HCT116 (cell line): ENCODE measurements around the gene ALKBH6. TPM values are rescaled to one million over a fixed set of nuclear protein-coding genes. Genes with fewer than 3 reads are reported as not detected.

Experiments used
- ATAC-seq: fragments of 200-7000 bp; cut with Tn5 transposase; 2 replicates; pipeline ENCODE4 v1.9.1; 2020; ENCODE audit warnings: mild to moderate bottlenecking, moderate library complexity
- BruUV-seq: library from RNA; stranded (reverse); fragments of 400-500 nt; replicated peaks from 2 replicates; lab custom pipeline; 2021; lab: Mats Ljungman, UMichigan
- CTCF ChIA-PET: fragments of 300-600 bp; sonication (Branson Sonifier 250); formaldehyde crosslinking; loops from one replicate; lab custom pipeline; 2021; ENCODE audit warnings: antibody characterized with exemption; lab: Charles Lee
- POLR2A ChIA-PET: fragments of 300-600, 350-600 bp; sonication (Branson Sonifier 250); formaldehyde crosslinking; loops from one replicate; lab custom pipeline; 2021; ENCODE audit warnings: antibody characterized with exemption; lab: Charles Lee
- RAD21 ChIA-PET, 2 experiments: fragments of 300-600 bp; sonication (Branson Sonifier 250); formaldehyde crosslinking; loops; one replicate each; lab custom pipeline; 2023; ENCODE audit warnings: low total read pairs in 2 of 2; ENCODE audit not compliant: uncharacterized antibody in 2 of 2, unreplicated experiment in 2 of 2, low non-redundant PET in 1 of 2; lab: Charles Lee
- DNase-seq: peaks from one replicate; pipeline ENCODE4 v3.0.0-alpha.2; 2010; ENCODE audit warnings: low read depth, low spot score
- H2AFZ ChIP-seq: fragments of 200-600 bp; shearing (Covaris generic), sonication (generic); 2 replicates; pipeline ENCODE4 v1.6.1; 2017; ENCODE audit warnings: low read depth, mixed run types, mixed read lengths, antibody characterized with exemption, low read length; ENCODE audit not compliant: poor library complexity, severe bottlenecking
- H3K27ac ChIP-seq: 2 replicates; pipeline ENCODE4 v1.5.1; 2012; ENCODE audit warnings: low read depth, low read length
- H3K27me3 ChIP-seq: fragments of 200-600 bp; sonication (generic); 2 replicates; pipeline ENCODE4 v1.6.1; 2016; ENCODE audit warnings: mixed run types, low read length, mixed read lengths; ENCODE audit not compliant: insufficient read depth
- H3K36me3 ChIP-seq, 2 experiments: fragments of 200-500 bp in 1 of 2; fragments of 200-600 bp in 1 of 2; sonication (Bioruptor generic) in 1 of 2; sonication (generic) in 1 of 2; 2 replicates each; pipeline versions ENCODE4 v1.5.1 to v1.6.1; 2014 to 2016; ENCODE audit warnings: low read length in 2 of 2, inconsistent platforms in 1 of 2, mixed read lengths in 1 of 2, mixed run types in 1 of 2; ENCODE audit not compliant: insufficient read depth in 2 of 2, control insufficient read depth in 1 of 2
- H3K4me1 ChIP-seq, 2 experiments: fragments of 200-600 bp in 1 of 2; sonication (generic) in 1 of 2; 2 replicates each; pipeline versions ENCODE4 v1.5.1 to v1.6.1; 2012 to 2017; ENCODE audit warnings: low read length in 2 of 2, inconsistent platforms in 1 of 2, mild to moderate bottlenecking in 1 of 2, mixed read lengths in 1 of 2, mixed run types in 1 of 2, moderate library complexity in 1 of 2; ENCODE audit not compliant: insufficient read depth in 2 of 2, control insufficient read depth in 1 of 2
- H3K4me2 ChIP-seq: fragments of 200-600 bp; sonication (generic); 2 replicates; pipeline ENCODE4 v1.6.1; 2017; ENCODE audit warnings: mixed run types, low read length, mixed read lengths
- H3K4me3 ChIP-seq, 2 experiments: fragments of 200-600 bp in 1 of 2; sonication (generic) in 1 of 2; replicated peaks in 1 of 2; 2 replicates each; pipeline ENCODE4 v1.5.1; 2011 to 2016; ENCODE audit warnings: low read length in 2 of 2, control low read depth in 1 of 2, low read depth in 1 of 2, mild to moderate bottlenecking in 1 of 2, mixed read lengths in 1 of 2, mixed run types in 1 of 2
- H3K79me2 ChIP-seq: fragments of 200-600 bp; sonication (generic); 2 replicates; pipeline ENCODE4 v1.6.1; 2017; ENCODE audit warnings: mild to moderate bottlenecking, mixed run types, low read length, moderate library complexity, mixed read lengths; ENCODE audit not compliant: insufficient read depth
- H3K9ac ChIP-seq: fragments of 200-600 bp; sonication (generic); 2 replicates; pipeline ENCODE4 v1.6.1; 2016; ENCODE audit warnings: low read length, mixed read lengths
- H3K9me2 ChIP-seq: fragments of 200-600 bp; sonication (generic), shearing (Covaris generic); 2 replicates; pipeline ENCODE4 v1.6.1; 2017; ENCODE audit warnings: mixed run types, mild to moderate bottlenecking, moderate library complexity; ENCODE audit not compliant: insufficient read depth
- H3K9me3 ChIP-seq, 2 experiments: fragments of 200-500 bp in 1 of 2; fragments of 200-600 bp in 1 of 2; sonication (Bioruptor generic) in 1 of 2; sonication (generic) in 1 of 2; 2 replicates each; pipeline ENCODE4 v1.6.1; 2014 to 2017; ENCODE audit warnings: low read length in 2 of 2, mixed read lengths in 2 of 2, inconsistent platforms in 1 of 2, low read depth in 1 of 2, mild to moderate bottlenecking in 1 of 2, mixed run types in 1 of 2, moderate library complexity in 1 of 2; ENCODE audit not compliant: control insufficient read depth in 1 of 2, insufficient read depth in 1 of 2
- H4K20me1 ChIP-seq: fragments of 200-600 bp; sonication (generic), shearing (Covaris generic); 2 replicates; pipeline ENCODE4 v1.6.1; 2017; ENCODE audit warnings: mixed run types, mild to moderate bottlenecking, moderate library complexity; ENCODE audit not compliant: insufficient read depth
- ATF3 ChIP-seq: IDR thresholded peaks from 2 replicates; pipeline ENCODE4 v1.6.1; 2012
- EZH2phosphoT487 ChIP-seq: fragments of 200-600 bp; IDR thresholded peaks from 2 replicates; pipeline ENCODE4 v1.6.1; 2018; ENCODE audit warnings: antibody characterized with exemption, borderline replicate concordance
- MAX ChIP-seq: IDR thresholded peaks from 2 replicates; pipeline ENCODE4 v1.6.1; 2012
- POLR2A ChIP-seq: IDR thresholded peaks from 2 replicates; pipeline ENCODE4 v1.7.0; 2011; ENCODE audit warnings: borderline replicate concordance; ENCODE audit not compliant: insufficient read depth, insufficient read length; ENCODE audit errors: extremely low read depth
- POLR2AphosphoS5 ChIP-seq: IDR thresholded peaks from 2 replicates; pipeline ENCODE4 v1.6.1; 2011; ENCODE audit warnings: mild to moderate bottlenecking, low read depth, low read length, moderate library complexity
- REST ChIP-seq: IDR thresholded peaks from 2 replicates; pipeline ENCODE4 v1.6.1; 2012; ENCODE audit warnings: low read depth
- SIN3A ChIP-seq: IDR thresholded peaks from 2 replicates; pipeline ENCODE4 v1.6.1; 2012; ENCODE audit warnings: low read depth
- SP1 ChIP-seq: IDR thresholded peaks from 2 replicates; pipeline ENCODE4 v1.6.1; 2012; ENCODE audit warnings: low read depth
- SRF ChIP-seq: IDR thresholded peaks from 2 replicates; pipeline ENCODE4 v1.6.1; 2012; ENCODE audit warnings: low read depth
- TCF7L2 ChIP-seq: IDR thresholded peaks from 2 replicates; pipeline ENCODE4 v1.7.0; 2011; ENCODE audit warnings: borderline replicate concordance, inconsistent platforms; ENCODE audit not compliant: insufficient read depth, insufficient read length; ENCODE audit errors: extremely low read depth
- ZBTB33 ChIP-seq: IDR thresholded peaks from 2 replicates; pipeline ENCODE4 v1.6.1; 2011; ENCODE audit warnings: mild to moderate bottlenecking, low read length, moderate library complexity; ENCODE audit not compliant: insufficient replicate concordance; ENCODE audit errors: extremely low read depth
- intact Hi-C: fragments of 100-400 bp; cut with micrococcal nuclease; formaldehyde crosslinking; loops from 2 replicates; pipeline ENCODE4 v1.10.0; 2022
- total RNA-seq: library from RNA; stranded (reverse); gene quantifications from one replicate; pipeline ENCODE4 v1.2.1, GENCODE V29; 2021; ENCODE audit not compliant: unreplicated experiment

ALKBH6 gene
- total RNA-seq, 1 experiment from 2014 or later = 28.6 TPM

GRCh38 chr19:36009220-36009619 is 4.8 kb downstream of the ALKBH6 start:
- BruUV-seq = no TSS peak
- Histone ChIP-seq H3K79me2 (peaks cover 18% of the 10 kb centered on the region; the same call in 1 of the 2 replicates), H3K27ac (peak overlapping the region; percentile 87), H4K20me1 (no peaks in the 10 kb centered on the region), H3K9ac (peak overlapping the region; percentile 91), H3K36me3 (peaks cover 0 to 2% of the 10 kb centered on the region in 2 experiments; a peak in 1 of 4 replicates), H2AFZ (no peak overlapping the region), H3K4me1 (peaks cover 12 to 37% of the 10 kb centered on the region in 2 experiments; a peak in 3 of 4 replicates)
- ATAC-seq = peak; percentile 67
- POLR2A ChIA-PET = interaction anchor here (0.9 to 1.7 kb wide), 6 partner anchors 11 to 761 kb away, joined by 3 to 7 read pairs (median 3); no protein-coding TSS in a partner anchor
- CTCF ChIA-PET = no interaction called here
- RAD21 ChIA-PET = interaction anchor here in 1 of 2 experiments (0.5 to 1.5 kb wide), 2 partner anchors 106 to 126 kb away, joined by 3 to 9 read pairs; partner anchors contain the start of gene POLR2I
- DNase-seq = no peak
- intact Hi-C loops = loop anchor here (10.0 kb wide), 1 partner anchor 106 kb away; the partner anchor contains the start of genes OVOL3, POLR2I and TBCB
- TF ChIP-seq POLR2AphosphoS5 (peak; percentile 87), EZH2phosphoT487 (no peak), POLR2A (peak; percentile 80), MAX (peak; percentile 79), TCF7L2 (peak; percentile 36)
- TF ChIP-seq, all 23 proteins: peak for 4
- Histone ChIP-seq H3K9me2 (no peaks in the 10 kb centered on the region), H3K4me2 (peak overlapping the region; percentile 100), H3K4me3 (peak overlapping the region; percentile 89 to 98), H3K27me3 (no peaks in the 10 kb centered on the region), H3K9me3 (no peaks in the 10 kb centered on the region)

GRCh38 chr19:36008336-36008978 is 5.6 kb downstream of the ALKBH6 start, which contains the start of gene SYNE4:
Gene SYNE4 (minus strand): TSS chr19:36008813. CDS start chr19:36008681, 132 bp downstream.
- POLR2A ChIA-PET = interaction anchor here (0.9 to 1.7 kb wide), 6 partner anchors 11 to 760 kb away, joined by 3 to 7 read pairs (median 3); no protein-coding TSS in a partner anchor
- H3K9me3 ChIP-seq = no peaks in the 10 kb centered on the region
- peak within 1 kb of the TSS; percentile 87 for H3K27ac ChIP-seq
- H4K20me1 ChIP-seq = no peaks in the 10 kb centered on the region
- ATAC-seq (peak; percentile 91), DNase-seq (peak; percentile 75)
- peak within 1 kb of the TSS; percentile 89 to 98 for H3K4me3 ChIP-seq
- peak within 1 kb of the TSS; percentile 91 for H3K9ac ChIP-seq
- intact Hi-C loops = loop anchor here (10.0 kb wide), 1 partner anchor 106 kb away; the partner anchor contains the start of genes OVOL3, POLR2I and TBCB
- RAD21 ChIA-PET = interaction anchor here in 1 of 2 experiments (0.5 to 1.5 kb wide), 2 partner anchors 106 to 125 kb away, joined by 3 to 9 read pairs; partner anchors contain the start of gene POLR2I
- no peaks in the 10 kb centered on the region for H3K27me3 ChIP-seq
- CTCF ChIA-PET = no interaction called here
- H3K36me3 ChIP-seq = peaks cover 0 to 2% of the 10 kb centered on the region in 2 experiments; a peak in 1 of 4 replicates
- H3K4me2 ChIP-seq = peak within 1 kb of the TSS; percentile 100
- peaks cover 12 to 35% of the 10 kb centered on the region in 2 experiments; a peak in 3 of 4 replicates for H3K4me1 ChIP-seq
- H3K79me2 ChIP-seq = peaks cover 18% of the 10 kb centered on the region; the same call in 1 of the 2 replicates
- peak within 1 kb of the TSS; percentile 6 for H2AFZ ChIP-seq
- H3K9me2 ChIP-seq = no peaks in the 10 kb centered on the region
- TSS peak; percentile 55 for BruUV-seq
- no peak for TF ChIP-seq REST
- TF ChIP-seq SIN3A = no peak
- TF ChIP-seq ATF3 = no peak
- TF ChIP-seq SP1 = peak; percentile 44
- TF ChIP-seq SRF = no peak
- TF ChIP-seq EZH2phosphoT487 = no peak
- TF ChIP-seq ZBTB33 = no peak
